IPS DF 19.7 (cell line): ENCODE results near the gene STYX.
"Not testable (repeated sequence)": the region's sequence is repeated elsewhere in the genome, so short reads cannot be mapped to it uniquely, and the experiment has no call there.

ENCODE experiments used
- DNase-seq: peaks from one replicate; pipeline ENCODE4 v3.0.0-alpha.2; 2013; ENCODE audit warnings: low read depth, low spot score

Gene STYX

GRCh38 chr14:52727509-52727908 lies 2.5 kb upstream of the STYX start:
- not testable (repeated sequence) for DNase-seq

- DNase-seq = not testable (repeated sequence)
Observed at GRCh38 chr14:52729035-52729434, 931 bp upstream of the STYX start.

GRCh38 chr14:52729585-52729924 lies 411 bp upstream of the STYX start:
- no peak for DNase-seq

GRCh38 chr14:52730709-52731111 lies 744 bp downstream of the STYX start:
- DNase-seq = no peak

- DNase-seq = no peak
Observed at GRCh38 chr14:52733824-52734223, 3.9 kb downstream of the STYX start.

- DNase-seq = no peak
Observed at GRCh38 chr14:52735921-52736489, 6.0 kb downstream of the STYX start.

GRCh38 chr14:52738409-52738808 lies 8.4 kb downstream of the STYX start:
- no peak for DNase-seq

GRCh38 chr14:52740751-52741150 lies 10.8 kb downstream of the STYX start:
- DNase-seq = no peak

- DNase-seq = no peak
Observed at GRCh38 chr14:52741865-52742264, 11.9 kb downstream of the STYX start.

GRCh38 chr14:52748647-52749292 lies 18.8 kb downstream of the STYX start:
- DNase-seq = no peak

- no peak for DNase-seq
Observed at GRCh38 chr14:52755607-52756316, 25.8 kb downstream of the STYX start.

GRCh38 chr14:52759145-52759544 lies 29.2 kb downstream of the STYX start:
- no peak for DNase-seq

GRCh38 chr14:52762923-52763322 lies 33.0 kb downstream of the STYX start:
- not testable (repeated sequence) for DNase-seq

- DNase-seq = no peak
Observed at GRCh38 chr14:52767058-52767833, 37.3 kb downstream of the STYX start.

- no peak for DNase-seq
Observed at GRCh38 chr14:52769887-52770286, 39.9 kb downstream of the STYX start.

GRCh38 chr14:52776816-52777215 lies 46.9 kb downstream of the STYX start:
- DNase-seq = no peak

- no peak for DNase-seq
Observed at GRCh38 chr14:52778702-52779101, 48.7 kb downstream of the STYX start.

GRCh38 chr14:52780893-52781292 lies 50.9 kb downstream of the STYX start:
- DNase-seq = no peak

- no peak for DNase-seq
Observed at GRCh38 chr14:52781629-52782028, 51.7 kb downstream of the STYX start.

GRCh38 chr14:52783206-52783605 lies 53.2 kb downstream of the STYX start:
- no peak for DNase-seq

- DNase-seq = no peak
Observed at GRCh38 chr14:52786887-52787286, 56.9 kb downstream of the STYX start.

- no peak for DNase-seq
Observed at GRCh38 chr14:52789118-52789517, 59.2 kb downstream of the STYX start.
